ENCODE measurements around the gene CDK5RAP2. TPM values are rescaled to one million over a fixed set of nuclear protein-coding genes. Genes with fewer than 3 reads are reported as not detected.
A peak's percentile ranks its signal among the peaks of the same experiment; 100 is the strongest.

Gene CDK5RAP2
- total RNA-seq, 1 donor from 2014 or later = 31.6 TPM

DNA sequence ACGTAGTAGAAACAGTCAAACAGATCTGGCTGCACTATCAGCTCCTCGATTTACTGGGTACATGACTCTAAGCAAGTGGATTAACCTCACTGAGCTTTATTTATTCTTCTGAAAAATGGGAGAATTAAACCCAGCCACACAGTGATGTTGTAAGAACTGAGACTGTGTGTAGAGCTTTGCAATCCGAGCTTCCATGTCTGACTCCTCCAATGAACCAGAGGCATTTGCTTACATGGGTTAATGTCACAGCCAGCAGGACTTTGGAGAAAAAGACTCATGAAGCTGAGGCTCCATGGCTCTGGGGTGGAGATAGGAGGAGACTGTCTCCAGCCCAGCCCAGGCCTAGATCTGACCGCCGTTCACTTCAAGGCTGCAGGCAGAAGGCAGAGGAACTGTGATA is 201.3 kb downstream of the CDK5RAP2 start:
- ATAC-seq = no peak

DNA sequence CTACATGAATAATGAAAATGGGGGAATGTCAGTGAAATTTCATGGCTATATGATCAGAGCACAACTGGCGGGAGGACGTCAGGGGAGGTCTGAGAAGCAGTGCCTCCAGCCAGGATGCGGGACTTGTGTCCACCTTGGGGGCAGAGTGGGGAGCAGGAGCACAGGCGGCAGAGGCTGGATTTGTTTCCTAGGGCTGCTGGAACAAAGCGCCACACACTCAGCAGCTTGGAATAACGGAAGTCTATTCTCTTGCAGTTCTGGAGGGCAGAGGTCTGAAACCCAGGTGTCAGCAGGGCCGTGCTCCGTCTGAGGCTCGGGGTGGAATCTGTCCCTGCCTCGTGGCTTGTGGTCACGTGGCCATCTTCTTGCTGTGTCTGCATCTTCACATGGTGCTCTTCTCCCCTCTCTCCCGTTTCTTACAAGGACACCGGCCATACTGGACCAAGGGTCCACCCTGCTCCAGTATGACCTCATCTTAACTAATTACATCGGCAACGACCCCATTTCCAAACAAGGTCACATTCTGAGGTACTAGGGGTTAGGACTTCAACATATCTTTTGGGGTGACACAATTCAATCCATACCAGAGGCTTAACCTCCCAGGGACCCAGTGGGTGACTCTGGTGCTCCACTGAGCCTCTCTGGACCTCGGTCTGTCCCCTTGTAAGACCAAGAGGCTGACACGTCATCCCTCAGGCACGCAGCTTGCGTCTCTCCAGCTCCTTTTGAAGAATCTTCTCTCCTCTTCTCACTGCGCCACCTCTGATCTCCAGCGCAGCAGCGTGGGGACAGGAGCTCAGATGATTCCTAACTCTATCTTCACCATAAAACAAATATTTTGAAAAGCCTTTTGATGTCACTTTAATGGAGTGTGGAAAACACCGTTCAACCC is 202.5 kb downstream of the CDK5RAP2 start:
- no peak for ATAC-seq

DNA sequence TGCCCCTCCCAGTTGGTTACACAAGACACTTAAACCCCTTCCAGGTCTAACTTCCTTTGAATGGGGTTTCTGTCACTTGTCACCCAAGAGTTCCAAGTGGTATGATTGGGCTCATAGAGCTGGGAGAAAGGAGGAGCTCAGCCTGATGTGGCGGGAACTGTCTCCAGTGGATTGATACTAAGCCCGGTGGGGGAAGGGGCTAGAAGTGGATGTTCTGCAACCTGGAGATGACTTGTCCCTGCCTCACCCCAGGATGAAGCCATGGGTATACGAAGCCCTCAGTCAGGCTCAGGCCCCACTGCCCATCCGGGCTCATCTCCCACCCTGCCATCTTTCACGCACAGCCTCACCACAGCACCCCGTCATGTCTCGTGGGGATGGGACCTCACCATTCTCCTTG is 203.9 kb downstream of the CDK5RAP2 start:
- no peak for ATAC-seq

DNA sequence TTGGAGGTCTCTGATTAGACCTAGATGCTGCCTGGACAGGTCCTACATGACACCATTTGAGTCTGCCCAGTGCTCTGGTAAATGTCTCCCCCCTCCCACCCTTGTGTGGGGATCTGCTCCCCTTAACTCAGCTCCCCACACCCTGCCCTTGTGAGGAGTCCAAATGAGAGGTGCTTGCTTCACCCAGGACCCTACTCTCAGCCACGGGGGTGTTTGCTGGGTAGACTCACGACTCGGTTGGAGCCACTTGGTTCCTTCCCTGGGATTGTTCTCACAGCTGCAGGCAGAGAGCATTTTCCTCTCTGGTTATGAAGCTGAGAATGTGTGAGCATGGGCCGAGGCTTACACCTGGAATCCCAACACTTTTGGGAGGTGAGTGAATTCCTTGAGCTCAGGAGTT is 204.7 kb downstream of the CDK5RAP2 start:
- ATAC-seq = no peak

DNA sequence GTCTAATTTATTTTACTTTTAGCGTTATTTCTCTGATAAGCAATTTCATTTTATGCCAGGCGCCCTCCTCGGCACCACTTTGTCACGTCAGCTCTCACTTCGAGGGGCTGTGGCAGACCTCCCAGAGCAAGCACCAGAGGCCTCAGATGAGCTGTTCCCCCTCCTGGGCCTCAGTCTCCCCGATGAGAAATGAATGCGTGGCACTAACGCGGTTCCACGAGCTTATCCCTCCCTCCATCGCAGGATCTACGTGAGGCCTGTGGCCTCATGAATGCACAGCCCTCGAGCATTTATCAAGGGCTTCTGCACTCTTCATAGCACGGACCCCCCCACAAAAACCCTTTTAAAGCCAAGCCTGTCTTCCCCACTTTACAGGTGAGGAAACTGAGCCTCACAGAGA is 205.2 kb downstream of the CDK5RAP2 start:
- no peak for ATAC-seq

DNA sequence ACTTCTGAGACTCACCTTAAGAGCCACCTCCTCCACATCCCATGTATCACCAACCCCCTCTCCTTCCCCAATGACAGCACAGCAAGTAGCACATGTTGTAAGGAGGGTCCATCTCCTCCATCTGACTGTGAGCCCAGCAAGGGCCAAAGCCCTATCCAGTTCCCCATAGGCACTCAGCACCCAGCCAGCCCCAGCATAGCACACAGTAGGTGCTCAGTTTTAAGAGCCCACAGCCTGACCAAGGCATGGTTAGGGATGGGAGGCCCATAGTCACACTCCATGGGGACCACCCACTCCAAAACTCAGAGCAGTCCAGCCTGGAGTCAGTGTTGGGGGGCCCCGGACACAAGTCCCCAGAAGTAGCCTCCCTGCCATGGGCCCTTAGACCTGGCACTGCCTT is 205.7 kb downstream of the CDK5RAP2 start:
- no peak for ATAC-seq

DNA sequence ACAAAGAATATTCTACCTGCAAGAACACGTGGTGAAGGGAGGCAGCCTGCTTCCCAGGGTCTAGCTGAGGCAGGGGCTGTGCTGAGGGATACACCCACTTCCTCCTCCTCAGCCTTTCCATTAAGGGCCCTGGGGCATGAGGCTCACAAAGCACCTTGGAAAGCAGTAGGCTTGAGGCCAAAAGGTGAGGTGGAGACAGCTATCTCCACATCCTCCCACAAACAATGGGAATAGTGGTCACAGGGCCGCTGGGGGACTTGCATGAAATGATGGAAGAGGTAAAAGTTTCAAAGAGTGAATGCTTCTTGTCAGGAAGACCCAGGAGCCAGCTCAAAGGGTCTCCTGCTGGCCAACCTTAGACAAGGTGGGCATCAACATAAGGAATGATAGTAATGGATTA is 207.9 kb downstream of the CDK5RAP2 start:
- no peak for ATAC-seq

DNA sequence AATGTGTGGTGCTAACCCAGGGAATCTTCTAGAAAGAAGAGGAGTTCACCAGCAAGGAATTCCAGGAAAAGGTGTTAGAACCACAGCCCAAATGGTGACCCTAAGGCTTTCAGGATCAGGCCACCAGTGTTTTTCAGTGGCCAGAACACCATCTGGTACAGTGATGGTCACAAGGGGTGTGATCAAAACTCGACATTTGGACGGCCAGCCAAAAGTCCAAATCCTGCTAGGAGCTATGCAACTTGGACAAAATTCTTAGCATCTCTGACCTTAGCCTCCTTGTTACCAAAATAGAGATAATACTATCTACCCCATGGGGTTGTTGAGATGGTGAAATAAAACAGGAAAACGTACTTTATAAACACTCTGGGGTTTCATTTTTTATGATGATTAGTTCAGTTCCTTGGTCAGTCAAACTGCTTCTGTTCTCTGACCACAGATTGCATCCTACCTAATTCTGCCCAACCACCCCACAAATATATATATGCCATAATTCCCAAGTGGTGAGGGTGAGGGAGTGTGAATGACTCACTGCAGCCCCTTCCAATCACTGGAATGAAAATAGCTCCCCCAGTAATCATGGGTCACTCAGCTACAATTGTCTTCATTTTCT is 210.3 kb downstream of the CDK5RAP2 start:
- ATAC-seq = no peak

DNA sequence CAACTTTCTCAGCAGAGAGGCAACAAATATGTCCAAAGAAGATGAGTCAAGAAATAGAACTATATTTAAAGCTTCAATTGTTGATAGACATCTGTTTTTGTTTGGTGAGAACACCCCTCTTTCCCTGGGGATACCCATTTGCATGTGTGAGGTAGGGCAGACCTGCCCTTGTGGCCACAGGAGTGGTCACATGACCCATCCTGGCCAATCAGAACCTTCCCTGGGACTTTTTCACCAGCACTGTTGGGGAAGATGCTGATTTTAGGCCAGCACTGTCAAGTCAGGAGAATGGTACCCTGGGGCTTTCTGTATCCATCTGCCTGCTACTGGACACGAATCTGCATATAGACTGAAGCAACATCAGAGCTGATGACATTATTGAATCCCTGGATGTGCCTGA is 211.2 kb downstream of the CDK5RAP2 start:
- no peak for ATAC-seq

DNA sequence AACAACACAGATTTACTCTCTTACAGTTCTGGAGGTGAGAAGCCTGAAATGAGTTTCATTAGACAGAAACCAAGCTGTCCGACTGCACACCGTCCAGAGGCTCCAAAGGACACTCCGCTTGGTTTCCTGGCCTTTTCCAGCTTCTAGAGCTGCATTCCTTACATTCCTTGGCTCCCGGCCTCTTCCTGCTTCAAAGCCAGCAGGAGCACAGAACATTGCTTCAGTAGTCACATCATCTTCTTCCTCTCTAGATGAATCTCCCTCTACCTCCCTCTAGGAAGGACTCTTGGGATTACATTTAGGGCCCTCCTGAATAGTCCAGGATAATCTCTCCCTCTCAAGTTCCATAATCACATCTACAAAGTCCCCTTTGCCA is 213.3 kb downstream of the CDK5RAP2 start:
- ATAC-seq = no peak

DNA sequence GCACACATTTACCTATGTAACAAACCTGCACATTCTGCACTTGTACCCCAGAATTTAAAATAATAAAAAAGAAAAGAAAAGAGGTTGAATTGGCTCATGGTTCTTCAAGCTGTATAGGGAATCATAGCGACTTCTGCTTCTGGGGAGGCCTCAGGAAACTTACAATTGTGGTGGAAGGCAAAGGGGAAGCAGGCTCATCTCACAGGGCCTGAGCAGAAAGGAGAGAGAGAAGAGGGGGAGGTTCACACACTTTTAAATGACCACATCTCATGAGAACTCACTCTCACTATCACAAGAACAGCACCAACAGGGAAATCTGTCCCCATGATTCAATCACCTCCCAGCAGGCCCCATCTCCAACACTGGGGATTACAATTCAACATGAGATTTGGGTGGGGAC is 214.6 kb downstream of the CDK5RAP2 start:
- ATAC-seq = no peak

DNA sequence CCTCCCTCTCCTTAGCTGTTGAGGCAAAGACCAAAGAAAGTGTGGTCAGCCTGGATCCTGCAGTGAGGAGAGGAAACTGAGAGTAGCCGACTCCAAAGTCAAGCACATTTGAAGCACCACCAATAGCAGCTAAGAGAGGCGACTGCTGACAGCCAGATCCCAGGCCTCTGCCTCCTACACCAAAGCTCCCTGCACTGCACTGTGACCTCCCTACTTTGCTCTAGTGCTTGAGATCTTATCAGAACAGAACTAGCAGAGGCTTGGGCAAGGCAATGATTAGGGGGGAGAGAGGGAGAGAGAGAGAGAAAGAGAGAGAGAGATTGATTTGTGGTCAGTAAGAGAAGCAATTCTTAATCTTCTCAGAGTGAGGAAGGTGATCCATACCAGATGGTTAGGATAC is 216.3 kb downstream of the CDK5RAP2 start:
- no peak for ATAC-seq

DNA sequence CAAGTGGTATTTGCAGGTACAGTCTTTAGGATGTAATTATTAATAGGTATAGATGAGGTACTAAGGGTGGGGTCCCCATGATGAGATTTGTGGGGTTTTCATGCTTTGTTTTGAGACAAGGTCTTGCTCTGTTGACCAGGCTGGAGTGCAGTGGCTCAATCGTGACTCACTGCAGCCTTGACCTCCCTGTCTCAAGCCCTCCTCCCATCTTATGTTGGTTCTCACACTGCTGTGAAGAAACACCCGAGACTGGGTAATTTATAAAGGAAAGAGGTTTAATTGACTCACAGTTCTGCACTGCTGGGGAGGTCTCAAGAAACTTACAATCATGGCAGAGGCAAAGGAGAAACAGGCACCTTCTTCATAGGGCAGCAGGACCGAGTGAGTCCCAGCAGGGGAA is 217.5 kb downstream of the CDK5RAP2 start:
- ATAC-seq = no peak

DNA sequence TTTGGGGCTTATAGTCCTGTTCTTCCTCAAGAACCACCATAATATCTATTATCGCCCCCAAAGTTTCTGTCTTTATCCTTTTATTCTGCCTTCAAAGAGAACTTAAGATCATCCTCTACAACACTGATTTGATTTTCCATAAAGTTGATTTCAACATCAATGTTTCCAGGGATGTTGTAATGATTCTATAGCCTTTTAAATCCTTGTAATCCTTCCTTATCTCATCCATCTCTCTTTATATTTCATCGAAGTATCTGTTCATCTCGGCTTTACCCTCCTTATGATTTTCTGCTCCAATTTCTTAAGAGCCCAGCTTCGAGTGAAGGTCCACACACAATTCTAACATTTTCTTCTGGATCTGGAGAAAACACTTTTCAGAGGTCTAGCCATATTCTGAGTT is 218.4 kb downstream of the CDK5RAP2 start:
- no peak for ATAC-seq

DNA sequence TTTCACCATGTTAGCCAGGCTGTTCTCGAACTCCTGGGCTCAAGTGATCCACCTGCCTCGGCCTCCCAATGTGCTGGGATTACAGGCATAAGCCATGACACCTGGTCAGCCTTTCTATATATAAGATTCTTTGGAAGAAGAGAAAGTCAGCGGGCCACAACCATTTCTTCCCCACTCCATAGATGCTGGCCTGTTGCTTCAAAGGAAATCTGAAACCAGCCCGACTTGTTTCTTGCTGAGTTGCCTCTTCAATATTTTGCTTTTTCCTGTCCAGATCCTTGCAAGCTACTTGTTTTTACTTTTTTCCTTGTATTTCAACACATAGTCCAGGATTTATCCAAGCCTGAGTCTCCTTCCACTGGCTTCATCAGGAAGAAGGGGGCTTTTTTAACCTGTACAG is 219.5 kb downstream of the CDK5RAP2 start:
- no peak for ATAC-seq

DNA sequence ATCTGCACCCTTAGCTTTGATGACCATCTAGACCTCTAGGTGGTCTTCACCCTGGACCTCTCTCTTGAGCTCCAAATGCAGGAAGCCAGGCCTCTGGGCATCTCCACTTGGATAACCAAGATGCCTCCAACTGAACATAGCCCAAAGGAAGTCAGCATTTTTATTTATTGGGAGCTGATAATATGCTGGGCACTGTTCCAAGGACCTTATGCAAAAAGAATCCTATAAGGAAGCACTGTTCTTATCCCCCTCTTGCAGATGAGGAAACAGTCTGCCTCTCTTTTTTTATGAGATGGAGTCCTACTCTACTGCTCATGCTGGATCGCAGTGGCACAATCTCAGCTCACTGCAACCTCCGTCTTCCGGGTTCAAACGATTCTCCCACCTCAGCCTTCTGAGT is 219.9 kb downstream of the CDK5RAP2 start:
- no peak for ATAC-seq

DNA sequence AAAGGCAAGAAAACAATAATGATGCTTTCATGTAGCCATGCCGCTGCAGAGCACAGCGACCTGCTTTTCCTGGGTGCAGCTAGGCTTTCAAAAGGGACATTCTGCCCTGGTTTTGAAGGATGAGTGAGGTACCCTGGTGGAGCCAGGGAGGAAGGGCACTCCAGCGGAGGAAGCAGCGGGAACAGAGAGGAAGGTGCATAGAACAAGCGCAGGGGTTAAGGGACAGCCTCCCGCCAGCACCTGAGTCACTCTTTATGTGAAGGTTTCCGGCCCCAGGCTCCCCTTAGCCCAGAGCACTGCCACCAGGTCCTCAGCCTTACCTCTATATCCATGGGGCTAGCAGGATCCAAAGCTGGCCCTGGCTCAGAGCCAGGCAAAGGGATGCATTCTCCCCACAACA is 221.1 kb downstream of the CDK5RAP2 start:
- no peak for ATAC-seq

DNA sequence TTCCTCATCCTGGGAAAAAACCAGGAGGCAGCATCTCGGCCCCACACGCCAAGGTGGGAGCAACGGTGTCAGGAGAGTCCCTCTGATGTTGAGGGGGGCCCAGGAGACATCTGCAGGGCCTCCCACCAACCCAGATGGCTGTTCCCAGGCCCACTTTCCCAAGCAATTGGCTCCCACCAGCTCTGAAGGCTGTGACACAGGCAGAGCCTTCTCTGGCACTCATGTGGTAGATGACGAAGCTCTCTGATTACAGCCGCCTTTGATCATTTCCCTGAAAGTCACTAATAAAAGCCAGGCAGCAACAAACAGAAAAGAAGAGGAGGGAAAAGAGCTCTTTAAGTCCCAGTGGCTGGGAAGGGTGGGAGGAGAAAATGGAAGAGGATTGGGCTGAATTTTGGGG is 226.5 kb downstream of the CDK5RAP2 start:
- no peak for ATAC-seq

DNA sequence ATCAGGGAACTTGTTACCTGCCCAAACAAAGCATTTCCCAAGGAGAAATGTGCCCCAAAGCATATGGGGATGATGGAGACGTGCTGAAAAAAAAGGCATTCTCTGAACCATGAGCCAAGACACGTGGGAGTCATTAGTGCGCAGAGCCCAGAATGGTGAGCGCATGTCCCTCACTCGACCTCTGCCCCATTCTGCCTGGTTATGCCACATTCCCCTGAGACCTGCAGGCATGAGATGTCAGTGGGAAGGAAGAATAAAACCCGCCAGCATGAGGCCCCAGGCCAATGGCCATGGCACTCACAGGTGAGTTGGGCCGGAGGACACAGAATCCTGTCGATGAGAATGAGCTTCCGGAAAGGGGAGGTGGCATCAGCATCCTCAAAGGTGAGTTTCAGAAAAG is 228.9 kb downstream of the CDK5RAP2 start:
- no peak for ATAC-seq

DNA sequence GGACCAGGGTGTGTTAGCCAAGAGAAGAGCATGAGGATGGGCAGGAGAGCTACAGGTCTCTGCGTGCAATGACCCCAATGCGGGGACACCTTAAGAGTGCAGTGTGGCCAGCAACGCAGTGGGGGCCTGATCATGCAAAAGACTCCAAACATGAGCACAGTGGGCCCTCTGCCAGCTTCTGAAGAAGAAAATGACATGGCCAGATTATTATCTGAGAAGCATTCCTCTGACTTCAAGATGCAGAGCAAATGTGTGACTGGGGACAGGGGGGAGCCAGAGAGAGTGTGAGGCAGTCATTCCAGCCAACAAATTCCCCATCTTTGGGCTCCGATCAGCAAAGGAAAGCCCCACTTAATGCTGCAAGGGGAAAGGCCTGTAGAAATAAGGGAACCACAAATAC is 229.4 kb downstream of the CDK5RAP2 start:
- no peak for ATAC-seq

DNA sequence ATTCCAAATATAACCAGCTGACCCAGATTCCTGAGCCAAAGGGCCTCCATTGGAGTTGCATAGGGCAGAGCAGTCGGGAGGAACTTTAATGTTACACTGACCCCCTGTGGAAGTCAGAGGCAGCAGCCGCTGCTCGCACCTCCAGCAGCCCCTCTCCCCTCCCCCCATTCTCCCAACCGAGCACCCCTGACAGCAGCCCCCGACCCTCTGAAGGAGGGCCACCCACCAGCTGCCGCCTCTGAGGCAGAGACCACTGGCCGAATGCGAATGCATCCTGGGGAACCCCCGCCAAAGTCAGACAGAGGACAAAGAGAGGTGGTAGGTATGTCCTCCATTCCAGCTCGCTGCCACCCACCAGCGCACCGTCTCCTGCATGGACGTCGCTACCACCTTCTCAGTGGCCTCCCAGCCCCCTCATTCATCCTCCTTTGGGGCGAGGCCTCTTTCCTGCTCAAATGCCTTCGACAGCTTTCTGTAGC is 231.0 kb downstream of the CDK5RAP2 start:
- ATAC-seq = peak; percentile 64

DNA sequence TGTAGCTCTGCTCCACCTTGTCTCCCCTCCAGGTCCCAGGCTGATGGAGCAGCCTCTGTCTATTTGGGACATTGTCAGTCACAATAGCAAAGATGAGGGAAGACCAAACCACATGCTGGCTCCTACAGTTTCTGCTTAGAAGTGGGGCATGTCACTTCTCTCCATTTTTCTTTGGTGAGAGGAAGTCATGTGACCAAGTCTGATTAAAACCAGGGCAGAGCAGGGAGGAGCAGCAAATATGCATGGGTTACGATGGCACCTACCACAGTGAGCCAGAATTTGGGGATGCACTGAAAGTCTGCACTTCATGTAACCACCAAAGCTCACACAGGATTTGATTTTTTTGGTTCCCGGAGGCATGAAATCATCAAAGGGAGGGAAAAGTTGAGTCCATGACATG is 234.6 kb downstream of the CDK5RAP2 start:
- no peak for ATAC-seq

DNA sequence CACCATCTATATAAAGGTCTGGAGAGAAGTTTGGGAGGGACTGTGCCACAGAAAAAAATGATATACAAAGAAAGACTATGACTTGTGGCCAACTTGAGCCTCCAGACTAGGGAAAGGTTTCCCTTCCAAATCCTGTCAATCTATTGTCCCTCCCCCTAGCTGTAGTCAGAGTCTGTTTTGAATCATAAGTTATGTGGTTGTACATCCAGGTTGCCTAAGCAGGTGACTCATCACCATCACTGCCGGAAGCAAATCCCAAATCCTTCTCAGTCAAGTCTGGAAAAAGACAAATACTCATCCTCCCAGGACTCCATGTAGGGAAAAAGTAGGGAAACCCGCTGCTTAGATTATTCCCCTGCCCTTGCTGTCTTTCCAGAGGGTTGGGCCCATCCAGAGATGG is 235.7 kb downstream of the CDK5RAP2 start:
- ATAC-seq = peak; percentile 77

DNA sequence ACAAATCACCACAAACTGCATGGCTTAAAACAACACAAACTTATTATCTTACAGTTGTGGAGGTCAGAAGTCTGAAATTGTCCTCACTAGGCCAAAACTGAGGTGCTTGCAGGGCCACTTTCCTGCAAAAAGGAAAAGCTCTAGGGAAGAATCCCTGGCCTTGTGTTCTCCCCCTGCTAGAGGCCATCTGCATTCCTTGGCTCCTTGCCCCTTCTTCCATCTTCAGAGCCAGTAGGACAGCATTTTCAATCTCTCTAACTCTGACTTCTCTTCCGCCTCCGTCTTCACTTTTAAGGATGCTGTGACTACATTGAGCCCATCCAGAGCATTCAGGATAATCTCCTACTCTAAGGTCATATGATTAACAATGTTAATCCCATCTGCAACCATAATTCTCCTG is 236.6 kb downstream of the CDK5RAP2 start:
- no peak for ATAC-seq

Data from esophagus mucosa (tissue), 1 donor.